Subcutaneous abdominal adipose tissue (tissue), 5 donors: Measurements from ENCODE around the gene HYOU1.
A peak's percentile ranks its signal among the peaks of the same experiment; 100 is the strongest.

Source experiments
- H3K27ac ChIP-seq: one replicate; pipeline ENCODE4 v1.7.0; 2013; ENCODE audit warnings: low read depth, mild to moderate bottlenecking, inconsistent platforms, low read length, moderate library complexity
- H3K27me3 ChIP-seq, 5 donors: one replicate each; pipeline ENCODE4 v1.7.0; 2013; ENCODE audit warnings: low read length in 5 of 5, inconsistent platforms in 1 of 5; ENCODE audit not compliant: control insufficient read depth in 5 of 5, insufficient read depth in 4 of 5
- H3K36me3 ChIP-seq, 5 donors: one replicate each; pipeline ENCODE4 v1.7.0; 2013; ENCODE audit warnings: low read length in 5 of 5; ENCODE audit not compliant: control insufficient read depth in 5 of 5, insufficient read depth in 5 of 5
- H3K4me1 ChIP-seq, 5 donors: one replicate each; pipeline ENCODE4 v1.7.0; 2013; ENCODE audit warnings: low read length in 5 of 5, mild to moderate bottlenecking in 3 of 5, moderate library complexity in 1 of 5; ENCODE audit not compliant: control insufficient read depth in 5 of 5, insufficient read depth in 5 of 5
- H3K4me3 ChIP-seq, 5 donors: one replicate each; pipeline ENCODE4 v1.7.0; 2013; ENCODE audit warnings: low read length in 5 of 5, low read depth in 1 of 5
- H3K9ac ChIP-seq, 5 donors: one replicate each; pipeline ENCODE4 v1.7.0; 2013; ENCODE audit warnings: low read length in 5 of 5, mild to moderate bottlenecking in 4 of 5, moderate library complexity in 3 of 5
- H3K9me3 ChIP-seq, 5 donors: one replicate each; pipeline ENCODE4 v1.7.0; 2013; ENCODE audit warnings: low read length in 5 of 5; ENCODE audit not compliant: control insufficient read depth in 5 of 5
- donor health status: healthy.
- donor health status: healthy.
- donor health status: healthy.
- donor health status: healthy.
- donor health status: healthy.

Gene HYOU1

GRCh38 chr11:119095066-119095880 lies 38.3 kb upstream of the HYOU1 start:
- Histone ChIP-seq H3K9me3 (no peaks in the 10 kb centered on the region), H3K9ac (peak overlapping the region in 4 of 5 donors; percentile 77 to 81 (median 78)), H3K27ac (peak overlapping the region; percentile 84), H3K27me3 (no peaks in the 10 kb centered on the region), H3K4me3 (peak overlapping the region in 4 of 5 donors; percentile 67 to 82 (median 76)), H3K4me1 (peaks cover under 1 to 33% (median 24%) of the 10 kb centered on the region in 5 donors), H3K36me3 (peaks cover 6 to 42% (median 29%) of the 10 kb centered on the region in 5 donors)

DNA sequence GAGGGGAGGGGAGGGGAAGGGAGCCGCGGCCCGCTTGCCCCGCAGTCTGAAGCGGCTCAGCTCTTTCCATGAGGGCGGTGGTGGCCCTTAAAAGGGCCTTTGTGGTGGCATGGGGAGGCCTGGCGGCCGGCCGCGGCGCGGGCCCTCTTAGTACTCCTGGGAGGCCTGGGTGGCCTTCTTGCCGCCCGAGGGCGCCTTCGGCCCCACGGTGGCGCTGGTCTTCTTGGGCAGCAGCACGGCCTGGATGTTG lies 37.7 kb upstream of the HYOU1 start:
- H3K27ac ChIP-seq: peak overlapping the region; percentile 84
- peaks cover 0 to 29% (median 20%) of the 10 kb centered on the region in 5 donors for H3K4me1 ChIP-seq
- H3K36me3 ChIP-seq: peaks cover 6 to 42% (median 29%) of the 10 kb centered on the region in 5 donors
- no peaks in the 10 kb centered on the region for H3K9me3 ChIP-seq
- no peaks in the 10 kb centered on the region for H3K27me3 ChIP-seq
- peak overlapping the region in 4 of 5 donors; percentile 67 to 82 (median 76) for H3K4me3 ChIP-seq
- H3K9ac ChIP-seq: peak overlapping the region in 4 of 5 donors; percentile 77 to 81 (median 78)

- H3K4me3 ChIP-seq: peak overlapping the region; percentile 63 to 82 (median 69)
- H3K27me3 ChIP-seq: no peaks in the 10 kb centered on the region
- H3K9me3 ChIP-seq: no peaks in the 10 kb centered on the region
- H3K9ac ChIP-seq: peak overlapping the region; percentile 70 to 81 (median 78)
- H3K36me3 ChIP-seq: peaks cover 6 to 42% (median 29%) of the 10 kb centered on the region in 5 donors
- H3K4me1 ChIP-seq: peaks cover 0 to 29% (median 20%) of the 10 kb centered on the region in 5 donors
- peak overlapping the region; percentile 84 for H3K27ac ChIP-seq
Measured at GRCh38 chr11:119093942-119094815, 37.2 kb upstream of the HYOU1 start.

DNA sequence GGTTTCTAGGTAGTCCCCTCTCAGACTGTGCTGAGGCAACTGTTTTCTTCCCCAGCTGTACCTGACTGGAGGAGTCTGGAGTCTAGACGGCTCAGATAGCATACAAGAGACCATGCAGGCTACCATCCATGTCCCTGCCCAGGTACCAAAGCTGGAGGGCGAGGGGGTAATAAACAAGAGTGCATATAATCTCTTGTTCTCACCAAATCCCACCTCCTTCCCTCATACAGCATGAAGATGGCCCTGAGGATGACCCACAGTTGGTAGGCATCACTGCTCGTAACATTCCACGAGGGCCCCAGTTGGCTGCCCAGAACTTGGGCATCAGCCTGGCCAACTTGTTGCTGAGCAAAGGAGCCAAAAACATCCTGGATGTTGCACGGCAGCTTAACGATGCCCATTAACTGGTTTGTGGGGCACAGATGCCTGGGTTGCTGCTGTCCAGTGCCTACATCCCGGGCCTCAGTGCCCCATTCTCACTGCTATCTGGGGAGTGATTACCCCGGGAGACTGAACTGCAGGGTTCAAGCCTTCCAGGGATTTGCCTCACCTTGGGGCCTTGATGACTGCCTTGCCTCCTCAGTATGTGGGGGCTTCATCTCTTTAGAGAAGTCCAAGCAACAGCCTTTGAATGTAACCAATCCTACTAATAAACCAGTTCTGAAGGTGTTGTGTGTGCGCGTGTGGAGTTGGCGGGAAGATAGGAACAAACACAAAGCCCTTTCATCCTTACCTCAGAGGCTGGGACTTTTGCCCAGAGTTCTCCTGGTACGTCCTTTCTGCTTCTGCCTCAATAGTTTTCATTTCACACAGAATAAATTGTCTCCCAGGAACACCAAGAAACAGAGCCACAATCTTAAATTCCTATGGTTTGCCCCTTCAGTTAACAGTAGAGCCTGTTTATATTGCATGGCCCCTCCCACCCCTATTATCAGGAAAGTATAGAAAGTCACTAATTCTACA lies 36.2 kb upstream of the HYOU1 start:
- H3K27ac ChIP-seq: peak overlapping the region; percentile 84
- H3K4me3 ChIP-seq: peak overlapping the region in 3 of 5 donors; percentile 67 to 82 (median 82)
- H3K4me1 ChIP-seq: peaks cover 0 to 29% (median 20%) of the 10 kb centered on the region in 5 donors
- peaks cover 1 to 36% (median 27%) of the 10 kb centered on the region in 5 donors for H3K36me3 ChIP-seq
- peak overlapping the region in 3 of 5 donors; percentile 77 to 81 (median 78) for H3K9ac ChIP-seq
- H3K9me3 ChIP-seq: no peaks in the 10 kb centered on the region
- H3K27me3 ChIP-seq: no peaks in the 10 kb centered on the region

DNA sequence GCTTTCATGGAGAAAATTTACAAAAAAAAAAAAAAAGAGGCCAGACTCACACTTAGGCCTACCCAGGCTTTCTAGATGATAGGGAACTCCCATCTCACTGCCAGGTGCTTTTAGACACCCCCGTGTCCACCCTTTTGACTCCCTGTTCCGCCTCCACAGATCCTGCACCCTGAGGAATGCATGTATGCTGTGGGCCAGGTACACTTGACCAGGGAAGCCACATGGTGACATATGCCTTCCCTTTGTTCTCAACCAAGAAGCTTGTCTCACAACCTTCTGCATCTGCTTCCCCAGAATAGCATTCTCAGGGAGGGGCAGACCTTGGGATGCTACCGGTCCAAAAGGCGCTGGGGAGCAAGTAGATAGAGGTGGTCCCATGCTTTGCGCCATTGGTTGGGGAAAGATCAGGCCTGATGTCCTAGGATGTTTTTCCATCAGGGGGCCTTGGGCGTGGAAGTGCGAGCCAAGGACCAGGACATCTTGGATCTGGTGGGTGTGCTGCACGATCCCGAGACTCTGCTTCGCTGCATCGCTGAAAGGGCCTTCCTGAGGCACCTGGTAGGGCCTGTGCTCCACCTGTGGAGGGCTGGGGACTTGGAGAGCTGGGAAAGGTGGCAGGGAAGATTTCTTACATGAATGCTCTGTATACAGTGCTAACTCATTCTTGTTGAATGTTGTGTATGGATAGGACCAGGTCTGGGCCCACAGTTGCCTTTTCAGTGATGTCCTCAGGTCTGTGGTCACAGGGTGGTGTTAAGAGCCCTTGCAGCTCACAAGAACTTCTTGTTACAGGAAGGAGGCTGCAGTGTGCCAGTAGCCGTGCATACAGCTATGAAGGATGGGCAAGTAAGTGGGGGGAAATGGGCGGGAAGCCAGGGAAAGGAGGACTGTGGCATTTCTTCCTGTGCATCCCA lies 35.2 kb upstream of the HYOU1 start:
- H3K36me3 ChIP-seq: peaks cover 0 to 26% (median 17%) of the 10 kb centered on the region in 5 donors
- no peak overlapping the region for H3K4me3 ChIP-seq
- H3K4me1 ChIP-seq: peaks cover 0 to 29% (median 20%) of the 10 kb centered on the region in 5 donors
- H3K9ac ChIP-seq: no peak overlapping the region
- no peak overlapping the region for H3K27ac ChIP-seq
- H3K27me3 ChIP-seq: no peaks in the 10 kb centered on the region
- H3K9me3 ChIP-seq: no peaks in the 10 kb centered on the region

- Histone ChIP-seq H3K4me1 (peaks cover 0 to 30% (median 21%) of the 10 kb centered on the region in 5 donors), H3K9ac (no peak overlapping the region), H3K4me3 (no peak overlapping the region), H3K27ac (no peak overlapping the region), H3K9me3 (no peaks in the 10 kb centered on the region), H3K27me3 (no peaks in the 10 kb centered on the region), H3K36me3 (peaks cover 0 to 18% (median 9%) of the 10 kb centered on the region in 5 donors)
Measured at GRCh38 chr11:119091178-119091577, 34.2 kb upstream of the HYOU1 start.

GRCh38 chr11:119089319-119089718 lies 32.3 kb upstream of the HYOU1 start:
- Histone ChIP-seq H3K4me3 (no peak overlapping the region), H3K27ac (no peak overlapping the region), H3K4me1 (peaks cover 5 to 32% (median 29%) of the 10 kb centered on the region in 5 donors), H3K9ac (no peak overlapping the region), H3K36me3 (peaks cover 0 to 18% (median 9%) of the 10 kb centered on the region in 5 donors), H3K9me3 (no peaks in the 10 kb centered on the region), H3K27me3 (no peaks in the 10 kb centered on the region)

DNA sequence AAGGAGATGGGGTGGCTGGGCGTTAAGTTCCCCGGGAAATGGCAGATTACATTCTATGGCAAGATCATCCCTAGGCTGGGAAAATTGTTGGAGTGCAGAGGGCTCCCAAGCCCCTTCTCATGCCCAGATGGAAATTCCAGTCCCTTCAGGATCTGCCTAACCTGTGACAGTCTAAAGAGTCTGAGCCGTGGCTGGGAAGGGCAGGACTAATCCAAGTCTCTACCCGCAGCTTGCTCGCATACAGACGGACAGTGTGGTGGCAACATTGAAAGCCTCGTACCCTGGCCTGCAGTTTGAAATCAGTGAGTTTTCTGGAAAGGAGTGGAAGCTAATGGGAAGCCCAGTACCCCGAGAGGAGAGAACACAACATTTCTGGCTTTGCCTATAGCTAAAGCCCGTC lies 31.4 kb upstream of the HYOU1 start:
- Histone ChIP-seq H3K4me1 (peaks cover 5 to 25% (median 20%) of the 10 kb centered on the region in 5 donors), H3K9me3 (no peaks in the 10 kb centered on the region), H3K4me3 (no peak overlapping the region), H3K9ac (no peak overlapping the region), H3K27ac (no peak overlapping the region), H3K27me3 (no peaks in the 10 kb centered on the region), H3K36me3 (peaks cover 0 to 18% (median 9%) of the 10 kb centered on the region in 5 donors)
